Measurements from ENCODE around the gene CECR2. TPM values are rescaled to one million over a fixed set of nuclear protein-coding genes. Genes with fewer than 3 reads are reported as not detected.
A peak's percentile ranks its signal among the peaks of the same experiment; 100 is the strongest.

CECR2 gene
- total and polyA plus RNA-seq, 7 experiments from 2014 or later, result 0.08 to 0.37 (median 0.15) TPM; not detected in 4

DNA sequence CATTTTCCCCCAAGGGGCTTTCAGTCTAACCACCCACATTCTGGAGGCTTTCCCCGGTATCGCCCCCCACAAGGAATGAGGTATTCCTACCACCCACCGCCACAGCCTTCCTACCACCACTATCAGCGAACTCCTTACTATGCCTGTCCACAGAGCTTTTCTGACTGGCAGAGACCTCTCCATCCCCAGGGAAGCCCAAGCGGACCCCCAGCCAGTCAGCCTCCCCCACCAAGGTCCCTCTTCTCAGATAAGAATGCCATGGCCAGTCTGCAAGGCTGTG lies 179.4 kb downstream of the CECR2 start:
- CTCF ChIA-PET, result no interaction called here
- POLR2A ChIA-PET, result no interaction called here
- H3K36me3 ChIP-seq (ENCODE audit: control insufficient read depth in 2 of 3, insufficient read depth in 3 of 3, low read length in 3 of 3), result no peaks in the 10 kb centered on the region

DNA sequence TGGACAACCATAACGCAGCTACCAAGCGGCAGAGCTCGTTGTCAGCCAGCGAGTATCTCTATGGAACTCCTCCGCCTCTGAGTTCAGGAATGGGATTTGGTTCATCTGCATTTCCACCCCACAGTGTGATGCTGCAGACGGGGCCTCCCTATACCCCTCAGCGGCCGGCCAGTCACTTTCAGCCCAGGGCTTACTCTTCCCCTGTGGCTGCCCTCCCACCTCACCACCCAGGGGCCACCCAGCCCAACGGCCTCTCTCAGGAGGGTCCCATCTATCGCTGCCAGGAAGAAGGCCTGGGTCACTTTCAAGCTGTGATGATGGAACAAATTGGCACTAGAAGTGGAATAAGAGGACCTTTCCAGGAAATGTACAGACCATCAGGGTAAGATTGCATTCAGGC lies 179.9 kb downstream of the CECR2 start:
- H3K4me3 ChIP-seq (ENCODE audit: low read length), result no peak overlapping the region
- POLR2A ChIA-PET, result no interaction called here
- DNase-seq, result no peak
- Mint-ChIP-seq H3K4me3 (no peak overlapping the region), H3K27ac (no peak overlapping the region), H3K4me1 (no peaks in the 10 kb centered on the region), H3K36me3 (no peaks in the 10 kb centered on the region), H3K9me3 (no peaks in the 10 kb centered on the region), H3K27me3 (no peaks in the 10 kb centered on the region)
- CTCF ChIA-PET, result no interaction called here
- H3K9me3 ChIP-seq (ENCODE audit: control insufficient read depth in 2 of 3, low read length in 3 of 3), result no peaks in the 10 kb centered on the region
- H3K4me1 ChIP-seq (ENCODE audit: control insufficient read depth in 2 of 2, insufficient read depth in 2 of 2, low read length in 2 of 2), result no peaks in the 10 kb centered on the region
- H3K36me3 ChIP-seq (ENCODE audit: control insufficient read depth in 2 of 3, insufficient read depth in 3 of 3, low read length in 3 of 3), result no peaks in the 10 kb centered on the region
- intact Hi-C loops (cut with micrococcal nuclease), result no loop called here
- ATAC-seq, result no peak
- no peak overlapping the region for H3K27ac ChIP-seq (ENCODE audit: low read depth, low read length)
- H3K27me3 ChIP-seq (ENCODE audit: control insufficient read depth in 2 of 2, insufficient read depth in 2 of 2, low read length in 2 of 2), result no peaks in the 10 kb centered on the region

More for the DNA sequence above, 179.4 kb downstream of the CECR2 start:
- Histone ChIP-seq H3K4me3 (ENCODE audit: low read length) (no peak overlapping the region), H3K27me3 (ENCODE audit: control insufficient read depth in 2 of 2, insufficient read depth in 2 of 2, low read length in 2 of 2) (no peaks in the 10 kb centered on the region), H3K27ac (ENCODE audit: low read depth, low read length) (no peak overlapping the region), H3K9me3 (ENCODE audit: control insufficient read depth in 2 of 3, low read length in 3 of 3) (no peaks in the 10 kb centered on the region), H3K4me1 (ENCODE audit: control insufficient read depth in 2 of 2, insufficient read depth in 2 of 2, low read length in 2 of 2) (no peaks in the 10 kb centered on the region)
- Mint-ChIP-seq H3K27me3 (no peaks in the 10 kb centered on the region), H3K27ac (no peak overlapping the region), H3K4me3 (no peak overlapping the region), H3K36me3 (no peaks in the 10 kb centered on the region), H3K9me3 (no peaks in the 10 kb centered on the region), H3K4me1 (no peaks in the 10 kb centered on the region)
- intact Hi-C loops (cut with micrococcal nuclease), result no loop called here
- no peak for ATAC-seq
- DNase-seq, result no peak

DNA sequence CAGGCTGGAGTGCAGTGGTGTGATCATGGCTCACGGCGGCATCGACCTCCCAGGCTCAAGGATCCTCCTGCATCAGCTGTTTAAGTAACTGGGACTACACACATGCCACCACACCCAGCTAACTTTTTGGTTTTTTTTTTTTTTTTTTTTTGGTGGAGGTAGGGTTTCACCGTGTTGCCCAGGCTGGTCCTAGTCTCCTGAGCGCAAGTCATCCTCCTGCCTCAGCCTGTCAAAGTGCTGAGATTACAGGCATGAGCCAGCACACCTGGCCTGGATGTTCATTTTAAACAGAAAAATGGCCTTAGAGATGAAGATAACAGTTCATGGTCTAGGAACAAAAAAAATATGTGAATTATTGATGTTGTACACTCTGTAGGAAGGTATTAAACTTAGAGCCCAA lies 180.4 kb downstream of the CECR2 start:
- Mint-ChIP-seq H3K27me3 (no peaks in the 10 kb centered on the region), H3K27ac (no peak overlapping the region), H3K9me3 (no peaks in the 10 kb centered on the region), H3K4me3 (no peak overlapping the region), H3K36me3 (no peaks in the 10 kb centered on the region), H3K4me1 (no peaks in the 10 kb centered on the region)
- H3K27me3 ChIP-seq (ENCODE audit: control insufficient read depth in 2 of 2, insufficient read depth in 2 of 2, low read length in 2 of 2), result no peaks in the 10 kb centered on the region
- POLR2A ChIA-PET, result no interaction called here
- no peaks in the 10 kb centered on the region for H3K4me1 ChIP-seq (ENCODE audit: control insufficient read depth in 2 of 2, insufficient read depth in 2 of 2, low read length in 2 of 2)
- intact Hi-C loops (cut with micrococcal nuclease), result no loop called here
- H3K36me3 ChIP-seq (ENCODE audit: control insufficient read depth in 2 of 3, insufficient read depth in 3 of 3, low read length in 3 of 3), result no peaks in the 10 kb centered on the region
- H3K27ac ChIP-seq (ENCODE audit: low read depth, low read length), result no peak overlapping the region
- DNase-seq (no peak), ATAC-seq (no peak)
- H3K9me3 ChIP-seq (ENCODE audit: control insufficient read depth in 2 of 3, low read length in 3 of 3), result no peaks in the 10 kb centered on the region
- CTCF ChIA-PET, result no interaction called here
- H3K4me3 ChIP-seq (ENCODE audit: low read length), result no peak overlapping the region

DNA sequence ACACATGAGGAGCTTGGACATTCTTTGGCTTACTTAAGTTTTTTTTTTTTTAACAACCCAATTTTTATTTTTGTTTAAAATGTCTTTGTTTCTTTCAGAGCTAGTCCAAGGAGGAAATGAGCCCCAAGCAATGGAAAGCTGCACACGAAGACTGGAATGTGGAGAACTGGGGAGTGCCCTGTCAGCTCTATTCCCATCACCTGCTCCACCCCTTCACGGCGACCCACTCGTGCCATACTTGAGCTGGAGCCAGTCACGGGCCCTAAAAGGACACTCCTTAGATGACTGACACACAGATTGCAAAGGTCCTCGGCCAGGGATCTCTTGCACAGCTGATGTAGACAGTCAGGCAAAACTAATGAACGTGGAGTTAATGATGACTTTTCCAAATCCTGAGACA lies 183.5 kb downstream of the CECR2 start:
- Histone ChIP-seq H3K4me1 (ENCODE audit: control insufficient read depth in 2 of 2, insufficient read depth in 2 of 2, low read length in 2 of 2) (no peaks in the 10 kb centered on the region), H3K36me3 (ENCODE audit: control insufficient read depth in 2 of 3, insufficient read depth in 3 of 3, low read length in 3 of 3) (no peaks in the 10 kb centered on the region), H3K4me3 (ENCODE audit: low read length) (no peak overlapping the region), H3K27me3 (ENCODE audit: control insufficient read depth in 2 of 2, insufficient read depth in 2 of 2, low read length in 2 of 2) (no peaks in the 10 kb centered on the region), H3K9me3 (ENCODE audit: control insufficient read depth in 2 of 3, low read length in 3 of 3) (no peaks in the 10 kb centered on the region), H3K27ac (ENCODE audit: low read depth, low read length) (no peak overlapping the region)
- CTCF ChIA-PET, result no interaction called here
- ATAC-seq (no peak), DNase-seq (no peak)
- H3K4me1 Mint-ChIP-seq, result no peaks in the 10 kb centered on the region
- POLR2A ChIA-PET, result no interaction called here
- H3K36me3 Mint-ChIP-seq, result no peaks in the 10 kb centered on the region
- intact Hi-C loops (cut with micrococcal nuclease), result no loop called here
- H3K27me3 Mint-ChIP-seq, result peaks cover 0 to 2% (median 0%) of the 10 kb centered on the region in 5 donors
- no peaks in the 10 kb centered on the region for H3K9me3 Mint-ChIP-seq
- H3K27ac Mint-ChIP-seq, result no peak overlapping the region
- no peak overlapping the region for H3K4me3 Mint-ChIP-seq

DNA sequence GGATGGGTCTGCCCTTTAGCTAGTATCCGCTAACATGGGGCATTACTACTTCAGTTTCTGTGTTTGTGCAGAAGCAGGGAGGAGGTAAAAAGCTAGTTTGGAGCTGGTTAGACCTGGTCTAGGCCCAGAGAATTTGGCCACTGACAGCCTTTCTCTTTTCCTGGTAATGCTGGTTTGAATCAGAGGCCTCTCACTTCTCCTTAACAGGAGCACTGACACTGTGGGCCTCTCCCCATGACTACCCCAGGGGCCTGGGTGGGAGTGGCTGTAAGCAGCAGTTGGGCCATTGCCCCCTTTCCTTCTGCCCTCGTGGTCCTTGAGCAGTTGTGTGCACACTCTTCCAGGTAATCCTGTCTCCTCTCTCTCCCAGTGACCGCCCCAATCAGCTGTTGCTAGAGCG lies 185.6 kb downstream of the CECR2 start:
- H3K36me3 Mint-ChIP-seq, result no peaks in the 10 kb centered on the region
- H3K27me3 Mint-ChIP-seq, result peaks cover 0 to 6% (median 0%) of the 10 kb centered on the region in 5 donors
- ChIA-PET CTCF (no interaction called here), POLR2A (no interaction called here)
- H3K4me3 Mint-ChIP-seq, result no peak overlapping the region
- Histone ChIP-seq H3K4me3 (ENCODE audit: low read length) (no peak overlapping the region), H3K9me3 (ENCODE audit: control insufficient read depth in 2 of 3, low read length in 3 of 3) (no peaks in the 10 kb centered on the region), H3K27ac (ENCODE audit: low read depth, low read length) (no peak overlapping the region), H3K4me1 (ENCODE audit: control insufficient read depth in 2 of 2, insufficient read depth in 2 of 2, low read length in 2 of 2) (no peaks in the 10 kb centered on the region), H3K27me3 (ENCODE audit: control insufficient read depth in 2 of 2, insufficient read depth in 2 of 2, low read length in 2 of 2) (no peaks in the 10 kb centered on the region), H3K36me3 (ENCODE audit: control insufficient read depth in 2 of 3, insufficient read depth in 3 of 3, low read length in 3 of 3) (no peaks in the 10 kb centered on the region)
- intact Hi-C loops (cut with micrococcal nuclease), result no loop called here
- H3K4me1 Mint-ChIP-seq, result no peaks in the 10 kb centered on the region
- ATAC-seq (no peak), DNase-seq (no peak)
- no peaks in the 10 kb centered on the region for H3K9me3 Mint-ChIP-seq
- peak overlapping the region in 1 of 9 donors; percentile 29 for H3K27ac Mint-ChIP-seq

DNA sequence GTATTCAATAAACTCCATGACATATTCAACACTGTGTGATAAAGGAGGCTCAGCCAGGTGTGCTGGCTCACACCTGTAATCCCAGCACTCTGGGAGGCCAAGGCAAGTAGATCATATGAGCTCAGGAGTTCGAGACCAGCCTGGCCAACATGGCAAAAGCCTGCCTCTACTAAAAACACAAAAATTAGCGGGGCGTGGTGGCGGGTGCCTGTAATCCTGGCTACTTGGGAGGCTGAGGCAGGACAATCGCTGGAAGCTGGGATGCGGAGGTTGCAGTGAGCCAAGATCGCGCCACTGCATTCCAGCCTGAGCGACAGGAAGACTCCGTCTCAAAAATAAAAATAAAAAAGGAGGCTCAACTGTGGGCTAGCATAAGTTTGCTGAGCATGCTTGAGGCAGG lies 189.9 kb downstream of the CECR2 start:
- no peak overlapping the region for H3K4me3 Mint-ChIP-seq
- H3K4me1 Mint-ChIP-seq, result no peaks in the 10 kb centered on the region
- DNase-seq (no peak), ATAC-seq (no peak)
- H3K4me3 ChIP-seq (ENCODE audit: low read length), result no peak overlapping the region
- no peaks in the 10 kb centered on the region for H3K36me3 Mint-ChIP-seq
- ChIA-PET CTCF (no interaction called here), POLR2A (no interaction called here)
- no peaks in the 10 kb centered on the region for H3K4me1 ChIP-seq (ENCODE audit: control insufficient read depth in 2 of 2, insufficient read depth in 2 of 2, low read length in 2 of 2)
- no peaks in the 10 kb centered on the region for H3K27me3 ChIP-seq (ENCODE audit: control insufficient read depth in 2 of 2, insufficient read depth in 2 of 2, low read length in 2 of 2)
- H3K36me3 ChIP-seq (ENCODE audit: control insufficient read depth in 2 of 3, insufficient read depth in 3 of 3, low read length in 3 of 3), result no peaks in the 10 kb centered on the region
- H3K9me3 Mint-ChIP-seq, result peaks cover 0 to 4% (median 0%) of the 10 kb centered on the region in 11 donors
- H3K27ac ChIP-seq (ENCODE audit: low read depth, low read length), result no peak overlapping the region
- no peak overlapping the region for H3K27ac Mint-ChIP-seq
- H3K27me3 Mint-ChIP-seq, result peaks cover 0 to 6% (median 4%) of the 10 kb centered on the region in 5 donors
- intact Hi-C loops (cut with micrococcal nuclease), result no loop called here
- no peaks in the 10 kb centered on the region for H3K9me3 ChIP-seq (ENCODE audit: control insufficient read depth in 2 of 3, low read length in 3 of 3)

DNA sequence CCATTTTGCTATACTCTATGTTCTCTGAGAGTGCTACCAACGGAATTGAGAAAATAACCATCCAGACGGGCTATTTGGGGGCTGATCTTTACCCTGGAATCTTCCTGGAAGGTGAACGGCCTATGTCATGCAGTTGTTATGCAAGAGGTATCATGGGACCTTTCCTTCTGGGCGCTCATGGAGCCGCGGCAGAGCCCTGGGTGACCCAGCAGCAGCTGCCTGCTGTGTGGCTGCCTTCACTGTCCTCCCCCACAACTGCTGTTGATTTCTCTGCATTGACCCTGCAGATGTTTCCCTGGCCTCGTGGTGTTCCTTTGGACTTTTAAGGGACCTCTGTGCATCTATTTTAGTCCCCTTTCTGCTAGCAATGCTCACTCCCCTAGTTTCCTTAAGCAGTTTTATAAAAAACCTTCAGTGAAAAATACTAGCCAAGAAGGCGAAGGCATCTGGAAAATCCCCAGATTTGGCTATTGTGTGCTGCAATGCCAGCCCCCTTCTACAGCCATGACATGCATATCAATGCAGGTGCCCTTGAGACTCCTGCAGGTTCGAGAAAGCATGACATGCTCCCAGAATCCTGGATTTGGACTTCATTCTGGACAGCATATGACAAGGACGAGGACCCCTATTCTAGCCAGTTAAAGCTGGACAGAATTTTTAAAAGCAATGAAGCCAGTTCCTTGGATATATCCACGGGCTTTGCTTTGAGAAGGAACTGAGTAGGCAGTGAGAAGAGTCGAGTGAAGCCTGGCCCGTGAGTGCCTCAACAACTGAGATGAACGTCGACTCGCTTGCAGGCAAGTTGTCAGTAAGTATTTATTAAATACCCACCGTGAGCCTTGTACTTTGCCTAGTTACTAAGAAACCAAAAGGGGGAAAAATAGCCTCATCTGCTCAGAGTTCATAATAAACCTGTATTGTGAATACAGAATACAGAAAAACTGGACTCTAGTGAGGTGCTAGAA lies 193.9 kb downstream of the CECR2 start, which contains the start of gene SLC25A18:
Gene SLC25A18, plus strand, starts transcription at position 593 of the 965 bp plus-strand sequence. CDS start 16,447 bp downstream, outside the sequence.
- intact Hi-C loops (cut with micrococcal nuclease), result no loop called here
- POLR2A ChIA-PET, result no interaction called here

More for the DNA sequence above, 193.9 kb downstream of the CECR2 start, which contains the start of gene SLC25A18:
- H3K36me3 ChIP-seq (ENCODE audit: control insufficient read depth in 2 of 3, insufficient read depth in 3 of 3, low read length in 3 of 3), result no peaks in the 10 kb centered on the region
- H3K4me3 Mint-ChIP-seq, result no peak within 1 kb of the TSS
- H3K4me3 ChIP-seq (ENCODE audit: low read length), result no peak within 1 kb of the TSS
- H3K27ac Mint-ChIP-seq, result no peak within 1 kb of the TSS
- no peaks in the 10 kb centered on the region for H3K36me3 Mint-ChIP-seq
- CTCF ChIA-PET, result no interaction called here
- H3K9me3 Mint-ChIP-seq, result peaks cover 0 to 4% (median 0%) of the 10 kb centered on the region in 11 donors
- H3K4me1 Mint-ChIP-seq, result peaks cover 0 to 1% (median 0%) of the 10 kb centered on the region in 7 donors
- DNase-seq, result no peak
- no peaks in the 10 kb centered on the region for H3K27me3 ChIP-seq (ENCODE audit: control insufficient read depth in 2 of 2, insufficient read depth in 2 of 2, low read length in 2 of 2)
- H3K4me1 ChIP-seq (ENCODE audit: control insufficient read depth in 2 of 2, insufficient read depth in 2 of 2, low read length in 2 of 2), result no peaks in the 10 kb centered on the region
- no peak for ATAC-seq
- no peak within 1 kb of the TSS for H3K27ac ChIP-seq (ENCODE audit: low read depth, low read length)
- H3K9me3 ChIP-seq (ENCODE audit: control insufficient read depth in 2 of 3, low read length in 3 of 3), result no peaks in the 10 kb centered on the region
- H3K27me3 Mint-ChIP-seq, result peaks cover 0 to 5% (median 4%) of the 10 kb centered on the region in 5 donors

Data from naive thymus-derived CD4-positive, alpha-beta T cell (primary cell).